ENCODE data around the gene OLFM1. TPM values are rescaled to one million over a fixed set of nuclear protein-coding genes. Genes with fewer than 3 reads are reported as not detected.

OLFM1 gene
- polyA plus RNA-seq, 1 donor (not counting 4 experiments of a cell fraction or from before 2014, with no cell fraction given) = 0.25 TPM

DNA sequence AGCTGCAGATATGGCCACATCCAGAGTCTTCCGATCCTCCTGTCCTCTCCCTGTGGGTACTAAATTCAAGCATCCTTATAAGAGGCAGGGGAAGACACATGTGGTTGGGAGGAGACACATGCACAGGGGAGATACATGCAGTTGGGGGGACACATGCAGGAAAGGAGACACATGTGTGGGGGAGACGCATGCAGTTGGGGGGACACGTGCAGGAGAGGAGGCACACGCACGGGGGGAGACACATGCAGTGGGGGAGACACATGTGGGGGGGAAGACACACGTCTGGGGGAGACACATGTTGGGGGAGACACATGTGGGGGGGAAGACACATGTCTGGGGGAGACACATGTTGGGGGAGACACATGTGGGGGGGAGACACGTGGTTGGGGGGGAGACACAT lies 21.2 kb upstream of the OLFM1 start:
- no peaks in the 10 kb centered on the region for H3K4me1 ChIP-seq (ENCODE audit: control insufficient read depth, extremely low read depth, insufficient read depth, low read length)
- H3K4me3 ChIP-seq (ENCODE audit: control insufficient read depth in 2 of 3, extremely low read depth in 1 of 3, insufficient read depth in 2 of 3, low read depth in 1 of 3, low read length in 3 of 3) = no peak overlapping the region
- no peak overlapping the region for H3K4me2 ChIP-seq (ENCODE audit: control insufficient read depth, extremely low read depth, insufficient read depth, low read depth, low read length)
- TF ChIP-seq CTCF (optimal IDR thresholded peaks at IDR 0.05 in 1 of 3, IDR thresholded peaks at IDR 0.05 in 1 of 3, conservative IDR thresholded peaks at IDR 0.05 in 1 of 3; ENCODE audit: extremely low read depth in 1 of 3, insufficient read depth in 2 of 3, low read length in 3 of 3) (no peak), EZH2 (IDR thresholded peaks at IDR 0.05; ENCODE audit: low read length) (no peak)
- H3K9me1 ChIP-seq (ENCODE audit: control insufficient read depth, extremely low read depth, insufficient read depth, low read length) = no peaks in the 10 kb centered on the region
- no peak overlapping the region for H3K9ac ChIP-seq (ENCODE audit: control insufficient read depth, extremely low read depth, insufficient read depth, low read length)
- DNase-seq (ENCODE audit: low read depth, low spot score) (no peak), FAIRE-seq (no peak)
- dilution Hi-C loops (cut with MboI; ENCODE audit: extremely low pct_ligation_motif_present, low sequenced_read_pairs) = no loop called here
- no peak overlapping the region for H3K27ac ChIP-seq (ENCODE audit: control insufficient read depth, insufficient read depth, low read length)
- H3K27me3 ChIP-seq (ENCODE audit: control insufficient read depth, extremely low read depth, insufficient read depth, low read length) = peaks cover 3% of the 10 kb centered on the region
- H2AFZ ChIP-seq (ENCODE audit: control insufficient read depth, low read length) = no peak overlapping the region
- H4K20me1 ChIP-seq (ENCODE audit: control insufficient read depth, extremely low read depth, insufficient read depth, low read length) = no peaks in the 10 kb centered on the region
- H3K9me3 ChIP-seq (ENCODE audit: control insufficient read depth, low read depth, low read length) = peaks cover 3% of the 10 kb centered on the region
- no peaks in the 10 kb centered on the region for H3K36me3 ChIP-seq (ENCODE audit: control insufficient read depth in 2 of 2, extremely low read depth in 1 of 2, insufficient read depth in 2 of 2, low read length in 2 of 2)
- H3K79me2 ChIP-seq (ENCODE audit: control insufficient read depth, insufficient read depth, low read length) = no peaks in the 10 kb centered on the region

- H3K27ac ChIP-seq (ENCODE audit: control insufficient read depth, insufficient read depth, low read length) = no peak overlapping the region
- no peaks in the 10 kb centered on the region for H3K4me1 ChIP-seq (ENCODE audit: control insufficient read depth, extremely low read depth, insufficient read depth, low read length)
- no peak overlapping the region for H3K9ac ChIP-seq (ENCODE audit: control insufficient read depth, extremely low read depth, insufficient read depth, low read length)
- H3K9me1 ChIP-seq (ENCODE audit: control insufficient read depth, extremely low read depth, insufficient read depth, low read length) = no peaks in the 10 kb centered on the region
- H3K27me3 ChIP-seq (ENCODE audit: control insufficient read depth, extremely low read depth, insufficient read depth, low read length) = peaks cover 3% of the 10 kb centered on the region
- H2AFZ ChIP-seq (ENCODE audit: control insufficient read depth, low read length) = no peak overlapping the region
- FAIRE-seq = no peak
- dilution Hi-C loops (cut with MboI; ENCODE audit: extremely low pct_ligation_motif_present, low sequenced_read_pairs) = no loop called here
- H3K9me3 ChIP-seq (ENCODE audit: control insufficient read depth, low read depth, low read length) = peaks cover 3% of the 10 kb centered on the region
- TF ChIP-seq EZH2 (IDR thresholded peaks at IDR 0.05; ENCODE audit: low read length) (no peak), CTCF (optimal IDR thresholded peaks at IDR 0.05 in 1 of 3, IDR thresholded peaks at IDR 0.05 in 1 of 3, conservative IDR thresholded peaks at IDR 0.05 in 1 of 3; ENCODE audit: extremely low read depth in 1 of 3, insufficient read depth in 2 of 3, low read length in 3 of 3) (no peak)
- no peaks in the 10 kb centered on the region for H4K20me1 ChIP-seq (ENCODE audit: control insufficient read depth, extremely low read depth, insufficient read depth, low read length)
- H3K4me2 ChIP-seq (ENCODE audit: control insufficient read depth, extremely low read depth, insufficient read depth, low read depth, low read length) = no peak overlapping the region
- no peaks in the 10 kb centered on the region for H3K36me3 ChIP-seq (ENCODE audit: control insufficient read depth in 2 of 2, extremely low read depth in 1 of 2, insufficient read depth in 2 of 2, low read length in 2 of 2)
- H3K79me2 ChIP-seq (ENCODE audit: control insufficient read depth, insufficient read depth, low read length) = no peaks in the 10 kb centered on the region
- DNase-seq (ENCODE audit: low read depth, low spot score) = no peak
- no peak overlapping the region for H3K4me3 ChIP-seq (ENCODE audit: control insufficient read depth in 2 of 3, extremely low read depth in 1 of 3, insufficient read depth in 2 of 3, low read depth in 1 of 3, low read length in 3 of 3)
Measured at GRCh38 chr9:135067096-135067710, 20.3 kb upstream of the OLFM1 start.

All from keratinocyte (primary cell).